ENCODE measurements around the gene DCAF17.

Gene DCAF17

GRCh38 chr2:171487201-171487600 lies 53.2 kb downstream of the DCAF17 start:
- Histone ChIP-seq H3K4me1 (ENCODE audit: low read depth, poor library complexity, severe bottlenecking) (no peaks in the 10 kb centered on the region), H3K27ac (no peak overlapping the region), H3K4me3 (IDR thresholded peaks at IDR 0.05; ENCODE audit: insufficient read depth, low read depth, low read length) (no peak overlapping the region), H3K9ac (no peak overlapping the region), H3K4me2 (no peak overlapping the region), H2AFZ (ENCODE audit: low read depth) (no peak overlapping the region), H4K20me1 (ENCODE audit: insufficient read depth) (no peaks in the 10 kb centered on the region), H3K27me3 (ENCODE audit: insufficient read depth, low read depth) (no peaks in the 10 kb centered on the region), H3K79me2 (ENCODE audit: insufficient read depth, low read depth) (no peaks in the 10 kb centered on the region), H3K36me3 (ENCODE audit: insufficient read depth) (no peaks in the 10 kb centered on the region)
- TF ChIP-seq CTCF (conservative IDR thresholded peaks at IDR 0.05; ENCODE audit: low read depth, low read length), result no peak

- H2AFZ ChIP-seq (ENCODE audit: low read depth), result no peak overlapping the region
- H4K20me1 ChIP-seq (ENCODE audit: insufficient read depth), result no peaks in the 10 kb centered on the region
- H3K27me3 ChIP-seq (ENCODE audit: insufficient read depth, low read depth), result no peaks in the 10 kb centered on the region
- no peak for TF ChIP-seq CTCF (conservative IDR thresholded peaks at IDR 0.05; ENCODE audit: low read depth, low read length)
- no peaks in the 10 kb centered on the region for H3K79me2 ChIP-seq (ENCODE audit: insufficient read depth, low read depth)
- H3K4me3 ChIP-seq (IDR thresholded peaks at IDR 0.05; ENCODE audit: insufficient read depth, low read depth, low read length), result no peak overlapping the region
- no peaks in the 10 kb centered on the region for H3K4me1 ChIP-seq (ENCODE audit: low read depth, poor library complexity, severe bottlenecking)
- H3K27ac ChIP-seq, result no peak overlapping the region
- no peak overlapping the region for H3K4me2 ChIP-seq
- H3K36me3 ChIP-seq (ENCODE audit: insufficient read depth), result no peaks in the 10 kb centered on the region
- H3K9ac ChIP-seq, result no peak overlapping the region
Observed at GRCh38 chr2:171487803-171488259, 53.8 kb downstream of the DCAF17 start.

GRCh38 chr2:171490577-171490976 lies 56.6 kb downstream of the DCAF17 start:
- Histone ChIP-seq H3K36me3 (ENCODE audit: insufficient read depth) (no peaks in the 10 kb centered on the region), H3K9ac (no peak overlapping the region), H3K4me3 (IDR thresholded peaks at IDR 0.05; ENCODE audit: insufficient read depth, low read depth, low read length) (no peak overlapping the region), H3K4me2 (no peak overlapping the region), H4K20me1 (ENCODE audit: insufficient read depth) (no peaks in the 10 kb centered on the region), H3K79me2 (ENCODE audit: insufficient read depth, low read depth) (no peaks in the 10 kb centered on the region), H2AFZ (ENCODE audit: low read depth) (no peak overlapping the region), H3K27ac (no peak overlapping the region), H3K4me1 (ENCODE audit: low read depth, poor library complexity, severe bottlenecking) (no peaks in the 10 kb centered on the region), H3K27me3 (ENCODE audit: insufficient read depth, low read depth) (no peaks in the 10 kb centered on the region)
- TF ChIP-seq CTCF (conservative IDR thresholded peaks at IDR 0.05; ENCODE audit: low read depth, low read length), result no peak

GRCh38 chr2:171491292-171491691 lies 57.3 kb downstream of the DCAF17 start:
- no peak overlapping the region for H3K4me3 ChIP-seq (IDR thresholded peaks at IDR 0.05; ENCODE audit: insufficient read depth, low read depth, low read length)
- H3K4me2 ChIP-seq, result no peak overlapping the region
- no peaks in the 10 kb centered on the region for H4K20me1 ChIP-seq (ENCODE audit: insufficient read depth)
- H3K36me3 ChIP-seq (ENCODE audit: insufficient read depth), result no peaks in the 10 kb centered on the region
- no peak overlapping the region for H3K27ac ChIP-seq
- no peak overlapping the region for H2AFZ ChIP-seq (ENCODE audit: low read depth)
- H3K27me3 ChIP-seq (ENCODE audit: insufficient read depth, low read depth), result no peaks in the 10 kb centered on the region
- no peaks in the 10 kb centered on the region for H3K4me1 ChIP-seq (ENCODE audit: low read depth, poor library complexity, severe bottlenecking)
- no peak for TF ChIP-seq CTCF (conservative IDR thresholded peaks at IDR 0.05; ENCODE audit: low read depth, low read length)
- H3K9ac ChIP-seq, result no peak overlapping the region
- no peaks in the 10 kb centered on the region for H3K79me2 ChIP-seq (ENCODE audit: insufficient read depth, low read depth)
